ENCODE results near the gene ABCG5. TPM values are rescaled to one million over a fixed set of nuclear protein-coding genes. Genes with fewer than 3 reads are reported as not detected.

Gene ABCG5
- polyA plus RNA-seq, 1 donor (not counting 4 experiments of a cell fraction or from before 2014, with no cell fraction given) = not detected

- DNase-seq (ENCODE audit: low read depth, low spot score) = no peak
- H3K9me1 ChIP-seq (ENCODE audit: control insufficient read depth, extremely low read depth, insufficient read depth, low read length) = no peaks in the 10 kb centered on the region
- H3K4me3 ChIP-seq (ENCODE audit: control insufficient read depth in 2 of 3, extremely low read depth in 1 of 3, insufficient read depth in 2 of 3, low read depth in 1 of 3, low read length in 3 of 3) = no peak overlapping the region
- no peak overlapping the region for H2AFZ ChIP-seq (ENCODE audit: control insufficient read depth, low read length)
- no peaks in the 10 kb centered on the region for H3K4me1 ChIP-seq (ENCODE audit: control insufficient read depth, extremely low read depth, insufficient read depth, low read length)
- peak; percentile 67 for FAIRE-seq
- H3K9ac ChIP-seq (ENCODE audit: control insufficient read depth, extremely low read depth, insufficient read depth, low read length) = no peak overlapping the region
- no peaks in the 10 kb centered on the region for H4K20me1 ChIP-seq (ENCODE audit: control insufficient read depth, extremely low read depth, insufficient read depth, low read length)
- no peaks in the 10 kb centered on the region for H3K36me3 ChIP-seq (ENCODE audit: control insufficient read depth in 2 of 2, extremely low read depth in 1 of 2, insufficient read depth in 2 of 2, low read length in 2 of 2)
- dilution Hi-C loops (cut with MboI; ENCODE audit: extremely low pct_ligation_motif_present, low sequenced_read_pairs) = no loop called here
- H3K4me2 ChIP-seq (ENCODE audit: control insufficient read depth, extremely low read depth, insufficient read depth, low read depth, low read length) = no peak overlapping the region
- no peaks in the 10 kb centered on the region for H3K9me3 ChIP-seq (ENCODE audit: control insufficient read depth, low read depth, low read length)
- H3K79me2 ChIP-seq (ENCODE audit: control insufficient read depth, insufficient read depth, low read length) = no peaks in the 10 kb centered on the region
- TF ChIP-seq EZH2 (IDR thresholded peaks at IDR 0.05; ENCODE audit: low read length) (no peak), CTCF (optimal IDR thresholded peaks at IDR 0.05 in 1 of 3, IDR thresholded peaks at IDR 0.05 in 1 of 3, conservative IDR thresholded peaks at IDR 0.05 in 1 of 3; ENCODE audit: extremely low read depth in 1 of 3, insufficient read depth in 2 of 3, low read length in 3 of 3) (peak; percentile 90 to 99 (median 95))
- no peak overlapping the region for H3K27ac ChIP-seq (ENCODE audit: control insufficient read depth, insufficient read depth, low read length)
- peaks cover 7% of the 10 kb centered on the region for H3K27me3 ChIP-seq (ENCODE audit: control insufficient read depth, extremely low read depth, insufficient read depth, low read length)
These were observed 39.3 kb upstream of the ABCG5 start for GRCh38 chr2:43877782-43878464.

DNA sequence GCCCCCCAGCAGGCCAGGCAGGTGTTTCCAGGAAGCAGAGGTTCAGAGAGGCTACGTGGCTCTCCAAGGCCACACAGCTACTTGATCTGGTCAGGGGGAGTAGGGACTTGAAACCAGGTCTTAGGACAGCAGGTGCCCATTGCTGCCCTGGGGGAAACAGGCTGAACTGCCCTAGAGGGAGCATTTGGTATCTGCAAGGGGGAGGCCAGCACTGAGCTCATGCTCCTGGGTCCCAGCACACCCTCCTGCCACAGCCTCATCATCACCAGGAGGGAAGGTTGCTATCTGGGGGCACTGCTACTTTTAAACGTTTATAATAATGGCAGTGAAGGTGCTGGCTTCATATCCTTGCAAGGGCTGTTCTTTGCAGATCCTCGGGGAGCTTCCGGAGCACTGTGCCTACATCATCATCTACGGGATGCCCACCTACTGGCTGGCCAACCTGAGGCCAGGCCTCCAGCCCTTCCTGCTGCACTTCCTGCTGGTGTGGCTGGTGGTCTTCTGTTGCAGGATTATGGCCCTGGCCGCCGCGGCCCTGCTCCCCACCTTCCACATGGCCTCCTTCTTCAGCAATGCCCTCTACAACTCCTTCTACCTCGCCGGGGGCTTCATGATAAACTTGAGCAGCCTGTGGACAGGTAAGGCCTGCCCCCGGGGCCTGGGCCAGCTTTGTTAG lies 36.3 kb upstream of the ABCG5 start:
- no peaks in the 10 kb centered on the region for H3K4me1 ChIP-seq (ENCODE audit: control insufficient read depth, extremely low read depth, insufficient read depth, low read length)
- no peaks in the 10 kb centered on the region for H3K9me3 ChIP-seq (ENCODE audit: control insufficient read depth, low read depth, low read length)
- DNase-seq (ENCODE audit: low read depth, low spot score) (no peak), FAIRE-seq (no peak)
- H3K27me3 ChIP-seq (ENCODE audit: control insufficient read depth, extremely low read depth, insufficient read depth, low read length) = peaks cover 16% of the 10 kb centered on the region
- no peak overlapping the region for H2AFZ ChIP-seq (ENCODE audit: control insufficient read depth, low read length)
- TF ChIP-seq EZH2 (IDR thresholded peaks at IDR 0.05; ENCODE audit: low read length) (no peak), CTCF (optimal IDR thresholded peaks at IDR 0.05 in 1 of 3, IDR thresholded peaks at IDR 0.05 in 1 of 3, conservative IDR thresholded peaks at IDR 0.05 in 1 of 3; ENCODE audit: extremely low read depth in 1 of 3, insufficient read depth in 2 of 3, low read length in 3 of 3) (no peak)
- H4K20me1 ChIP-seq (ENCODE audit: control insufficient read depth, extremely low read depth, insufficient read depth, low read length) = no peaks in the 10 kb centered on the region
- H3K9ac ChIP-seq (ENCODE audit: control insufficient read depth, extremely low read depth, insufficient read depth, low read length) = no peak overlapping the region
- H3K79me2 ChIP-seq (ENCODE audit: control insufficient read depth, insufficient read depth, low read length) = no peaks in the 10 kb centered on the region
- H3K9me1 ChIP-seq (ENCODE audit: control insufficient read depth, extremely low read depth, insufficient read depth, low read length) = no peaks in the 10 kb centered on the region
- dilution Hi-C loops (cut with MboI; ENCODE audit: extremely low pct_ligation_motif_present, low sequenced_read_pairs) = no loop called here
- no peak overlapping the region for H3K4me3 ChIP-seq (ENCODE audit: control insufficient read depth in 2 of 3, extremely low read depth in 1 of 3, insufficient read depth in 2 of 3, low read depth in 1 of 3, low read length in 3 of 3)
- H3K27ac ChIP-seq (ENCODE audit: control insufficient read depth, insufficient read depth, low read length) = no peak overlapping the region
- H3K4me2 ChIP-seq (ENCODE audit: control insufficient read depth, extremely low read depth, insufficient read depth, low read depth, low read length) = no peak overlapping the region
- no peaks in the 10 kb centered on the region for H3K36me3 ChIP-seq (ENCODE audit: control insufficient read depth in 2 of 2, extremely low read depth in 1 of 2, insufficient read depth in 2 of 2, low read length in 2 of 2)
